ENCODE measurements around the gene PDK2.

The PDK2 gene

GRCh38 chr17:50087912-50088405, 7.2 kb upstream of the PDK2 start:
- no peaks in the 10 kb centered on the region for H3K4me1 ChIP-seq (ENCODE audit: low read depth, poor library complexity, severe bottlenecking)
- H3K4me2 ChIP-seq = no peak overlapping the region
- H3K36me3 ChIP-seq (ENCODE audit: insufficient read depth) = no peaks in the 10 kb centered on the region
- peaks cover 28% of the 10 kb centered on the region for H3K27me3 ChIP-seq (ENCODE audit: insufficient read depth, low read depth)
- H3K4me3 ChIP-seq (IDR thresholded peaks at IDR 0.05; ENCODE audit: insufficient read depth, low read depth, low read length) = no peak overlapping the region
- H3K79me2 ChIP-seq (ENCODE audit: insufficient read depth, low read depth) = no peaks in the 10 kb centered on the region
- no peak for TF ChIP-seq CTCF (conservative IDR thresholded peaks at IDR 0.05; ENCODE audit: low read depth, low read length)
- H4K20me1 ChIP-seq (ENCODE audit: insufficient read depth) = no peaks in the 10 kb centered on the region
- H3K27ac ChIP-seq = no peak overlapping the region
- no peak overlapping the region for H2AFZ ChIP-seq (ENCODE audit: low read depth)
- H3K9ac ChIP-seq = no peak overlapping the region

GRCh38 chr17:50088952-50089825, 6.0 kb upstream of the PDK2 start:
- no peaks in the 10 kb centered on the region for H4K20me1 ChIP-seq (ENCODE audit: insufficient read depth)
- peaks cover 28% of the 10 kb centered on the region for H3K27me3 ChIP-seq (ENCODE audit: insufficient read depth, low read depth)
- H3K4me1 ChIP-seq (ENCODE audit: low read depth, poor library complexity, severe bottlenecking) = peaks cover 5% of the 10 kb centered on the region
- TF ChIP-seq CTCF (conservative IDR thresholded peaks at IDR 0.05; ENCODE audit: low read depth, low read length) = no peak
- H2AFZ ChIP-seq (ENCODE audit: low read depth) = no peak overlapping the region
- H3K27ac ChIP-seq = no peak overlapping the region
- H3K4me2 ChIP-seq = no peak overlapping the region
- no peaks in the 10 kb centered on the region for H3K79me2 ChIP-seq (ENCODE audit: insufficient read depth, low read depth)
- H3K9ac ChIP-seq = no peak overlapping the region
- no peak overlapping the region for H3K4me3 ChIP-seq (IDR thresholded peaks at IDR 0.05; ENCODE audit: insufficient read depth, low read depth, low read length)
- no peaks in the 10 kb centered on the region for H3K36me3 ChIP-seq (ENCODE audit: insufficient read depth)

- peaks cover 9% of the 10 kb centered on the region for H3K4me1 ChIP-seq (ENCODE audit: low read depth, poor library complexity, severe bottlenecking)
- H3K36me3 ChIP-seq (ENCODE audit: insufficient read depth) = no peaks in the 10 kb centered on the region
- H2AFZ ChIP-seq (ENCODE audit: low read depth) = no peak overlapping the region
- no peak overlapping the region for H3K4me3 ChIP-seq (IDR thresholded peaks at IDR 0.05; ENCODE audit: insufficient read depth, low read depth, low read length)
- H3K27ac ChIP-seq = no peak overlapping the region
- peaks cover 28% of the 10 kb centered on the region for H3K27me3 ChIP-seq (ENCODE audit: insufficient read depth, low read depth)
- H3K9ac ChIP-seq = no peak overlapping the region
- H3K4me2 ChIP-seq = no peak overlapping the region
- H3K79me2 ChIP-seq (ENCODE audit: insufficient read depth, low read depth) = no peaks in the 10 kb centered on the region
- H4K20me1 ChIP-seq (ENCODE audit: insufficient read depth) = no peaks in the 10 kb centered on the region
- no peak for TF ChIP-seq CTCF (conservative IDR thresholded peaks at IDR 0.05; ENCODE audit: low read depth, low read length)
Measured at GRCh38 chr17:50090071-50090470, 5.1 kb upstream of the PDK2 start.

GRCh38 chr17:50090971-50091917, 3.9 kb upstream of the PDK2 start:
- no peak overlapping the region for H3K27ac ChIP-seq
- H3K36me3 ChIP-seq (ENCODE audit: insufficient read depth) = no peaks in the 10 kb centered on the region

More at GRCh38 chr17:50090971-50091917, 3.9 kb upstream of the PDK2 start:
- Histone ChIP-seq H3K4me1 (ENCODE audit: low read depth, poor library complexity, severe bottlenecking) (peaks cover 15% of the 10 kb centered on the region), H3K4me3 (IDR thresholded peaks at IDR 0.05; ENCODE audit: insufficient read depth, low read depth, low read length) (no peak overlapping the region), H3K79me2 (ENCODE audit: insufficient read depth, low read depth) (peaks cover 4% of the 10 kb centered on the region; the same call in 1 of the 2 replicates), H4K20me1 (ENCODE audit: insufficient read depth) (no peaks in the 10 kb centered on the region), H2AFZ (ENCODE audit: low read depth) (no peak overlapping the region), H3K27me3 (ENCODE audit: insufficient read depth, low read depth) (peaks cover 28% of the 10 kb centered on the region), H3K9ac (no peak overlapping the region), H3K4me2 (no peak overlapping the region)
- TF ChIP-seq CTCF (conservative IDR thresholded peaks at IDR 0.05; ENCODE audit: low read depth, low read length) = no peak
